ENCODE data around the gene ERF.

ERF gene

GRCh38 chr19:42295342-42295741 lies 40.4 kb upstream of the ERF start:
- no peak overlapping the region for H3K27ac ChIP-seq
- TF ChIP-seq, protein P1, sequence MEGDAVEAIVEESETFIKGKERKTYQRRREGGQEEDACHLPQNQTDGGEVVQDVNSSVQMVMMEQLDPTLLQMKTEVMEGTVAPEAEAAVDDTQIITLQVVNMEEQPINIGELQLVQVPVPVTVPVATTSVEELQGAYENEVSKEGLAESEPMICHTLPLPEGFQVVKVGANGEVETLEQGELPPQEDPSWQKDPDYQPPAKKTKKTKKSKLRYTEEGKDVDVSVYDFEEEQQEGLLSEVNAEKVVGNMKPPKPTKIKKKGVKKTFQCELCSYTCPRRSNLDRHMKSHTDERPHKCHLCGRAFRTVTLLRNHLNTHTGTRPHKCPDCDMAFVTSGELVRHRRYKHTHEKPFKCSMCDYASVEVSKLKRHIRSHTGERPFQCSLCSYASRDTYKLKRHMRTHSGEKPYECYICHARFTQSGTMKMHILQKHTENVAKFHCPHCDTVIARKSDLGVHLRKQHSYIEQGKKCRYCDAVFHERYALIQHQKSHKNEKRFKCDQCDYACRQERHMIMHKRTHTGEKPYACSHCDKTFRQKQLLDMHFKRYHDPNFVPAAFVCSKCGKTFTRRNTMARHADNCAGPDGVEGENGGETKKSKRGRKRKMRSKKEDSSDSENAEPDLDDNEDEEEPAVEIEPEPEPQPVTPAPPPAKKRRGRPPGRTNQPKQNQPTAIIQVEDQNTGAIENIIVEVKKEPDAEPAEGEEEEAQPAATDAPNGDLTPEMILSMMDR (conservative IDR thresholded peaks at IDR 0.05) = no peak
- no peak for TF ChIP-seq ZFX (IDR thresholded peaks at IDR 0.05)

DNA sequence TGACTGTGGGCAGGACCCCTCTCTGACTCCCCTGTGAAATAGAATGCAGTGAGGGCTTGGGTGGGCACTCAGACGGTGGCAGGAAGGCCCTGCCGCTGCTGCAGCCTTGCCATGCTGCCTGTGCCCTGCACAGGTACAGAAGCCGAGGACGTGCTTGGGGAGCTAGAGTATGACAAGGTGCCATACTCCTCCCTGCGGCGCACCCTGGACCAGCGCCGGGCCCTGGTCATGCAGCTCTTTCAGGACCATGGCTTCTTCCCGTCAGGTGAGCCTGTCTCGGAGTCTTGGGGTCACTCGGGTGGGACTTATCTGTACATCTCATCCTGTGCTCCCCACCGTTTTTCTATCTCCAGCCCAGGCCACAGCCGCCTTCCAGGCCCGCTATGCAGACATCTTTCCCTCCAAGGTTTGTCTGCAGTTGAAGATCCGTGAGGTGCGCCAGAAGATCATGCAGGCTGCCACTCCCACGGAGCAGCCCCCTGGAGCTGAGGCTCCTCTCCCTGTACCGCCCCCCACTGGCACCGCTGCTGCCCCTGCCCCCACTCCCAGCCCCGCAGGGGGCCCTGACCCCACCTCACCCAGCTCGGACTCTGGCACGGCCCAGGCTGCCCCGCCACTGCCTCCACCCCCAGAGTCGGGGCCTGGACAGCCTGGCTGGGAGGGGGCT lies 39.7 kb upstream of the ERF start:
- no peak overlapping the region for H3K27ac ChIP-seq
- TF ChIP-seq ZFX (IDR thresholded peaks at IDR 0.05) = no peak
- TF ChIP-seq, protein P1 (conservative IDR thresholded peaks at IDR 0.05) = no peak

GRCh38 chr19:42293948-42294347 lies 39.0 kb upstream of the ERF start:
- H3K27ac ChIP-seq = no peak overlapping the region
- TF ChIP-seq, protein P1 (conservative IDR thresholded peaks at IDR 0.05) = no peak
- no peak for TF ChIP-seq ZFX (IDR thresholded peaks at IDR 0.05)

- TF ChIP-seq ZFX (IDR thresholded peaks at IDR 0.05) = no peak
- TF ChIP-seq, protein P1 (conservative IDR thresholded peaks at IDR 0.05) = no peak
- H3K27ac ChIP-seq = no peak overlapping the region
Observed at GRCh38 chr19:42293540-42293939, 38.6 kb upstream of the ERF start.

- TF ChIP-seq, protein P1 (conservative IDR thresholded peaks at IDR 0.05) = no peak
- TF ChIP-seq ZFX (IDR thresholded peaks at IDR 0.05) = no peak
- H3K27ac ChIP-seq = no peak overlapping the region
Observed at GRCh38 chr19:42292963-42293362, 38.0 kb upstream of the ERF start.

DNA sequence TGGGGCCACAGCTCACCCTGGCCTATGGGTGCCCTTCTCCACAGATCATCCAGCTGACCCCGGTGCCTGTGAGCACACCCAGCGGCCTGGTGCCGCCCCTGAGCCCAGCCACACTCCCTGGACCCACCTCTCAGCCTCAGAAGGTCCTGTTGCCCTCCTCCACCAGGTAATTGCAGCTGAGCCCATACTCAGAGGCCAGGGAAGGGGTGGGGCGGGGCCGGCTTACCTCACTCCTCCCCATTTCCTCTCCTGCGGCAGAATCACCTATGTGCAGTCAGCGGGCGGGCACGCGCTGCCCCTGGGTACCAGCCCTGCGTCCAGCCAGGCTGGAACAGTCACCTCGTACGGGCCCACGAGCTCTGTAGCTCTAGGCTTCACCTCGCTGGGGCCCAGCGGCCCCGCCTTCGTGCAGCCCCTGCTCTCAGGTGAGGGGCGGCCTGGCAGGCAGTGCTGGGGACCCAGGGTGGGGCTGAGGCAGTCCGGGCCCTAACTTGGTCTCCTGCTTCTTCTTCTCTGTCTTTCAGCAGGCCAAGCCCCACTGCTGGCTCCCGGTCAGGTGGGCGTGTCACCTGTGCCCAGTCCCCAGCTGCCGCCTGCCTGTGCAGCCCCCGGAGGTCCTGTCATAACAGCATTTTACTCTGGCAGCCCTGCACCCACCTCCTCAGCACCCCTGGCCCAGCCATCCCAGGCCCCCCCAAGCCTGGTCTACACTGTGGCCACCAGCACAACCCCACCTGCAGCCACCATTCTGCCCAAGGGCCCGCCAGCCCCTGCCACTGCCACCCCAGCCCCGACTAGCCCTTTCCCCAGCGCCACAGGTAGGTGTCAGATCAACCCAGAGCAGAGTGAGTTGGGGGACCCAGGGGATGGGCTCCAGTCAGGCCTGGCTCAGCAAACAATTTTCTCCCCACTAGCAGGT lies 37.4 kb upstream of the ERF start:
- no peak for TF ChIP-seq ZFX (IDR thresholded peaks at IDR 0.05)
- TF ChIP-seq, protein P1 (conservative IDR thresholded peaks at IDR 0.05) = no peak
- H3K27ac ChIP-seq = no peak overlapping the region

DNA sequence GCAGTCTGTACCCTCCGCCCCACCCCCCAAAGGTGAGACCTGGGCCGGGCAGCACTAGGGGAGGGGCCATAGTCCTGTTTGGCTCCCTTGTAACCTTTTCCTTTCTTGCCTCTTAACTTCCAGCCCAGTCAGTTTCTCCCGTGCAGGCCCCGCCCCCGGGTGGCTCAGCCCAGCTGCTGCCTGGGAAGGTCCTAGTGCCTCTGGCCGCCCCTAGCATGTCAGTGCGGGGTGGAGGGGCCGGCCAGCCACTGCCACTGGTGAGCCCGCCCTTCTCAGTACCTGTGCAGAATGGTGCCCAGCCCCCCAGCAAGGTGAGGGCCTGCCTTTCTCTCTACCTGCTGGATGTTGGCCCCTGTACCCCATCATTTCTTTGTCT lies 36.5 kb upstream of the ERF start:
- H3K27ac ChIP-seq = 0 out of 2 replicates have a peak overlapping the region, but pooled peaks have one; percentile 13
- no peak for TF ChIP-seq ZFX (IDR thresholded peaks at IDR 0.05)
- TF ChIP-seq, protein P1 (conservative IDR thresholded peaks at IDR 0.05) = no peak
